ENCODE data around the gene BTBD17. TPM values are rescaled to one million over a fixed set of nuclear protein-coding genes. Genes with fewer than 3 reads are reported as not detected.

The BTBD17 gene
- total RNA-seq, 1 experiment from 2014 or later = not detected

- peaks cover 0 to 6% of the 10 kb centered on the region in 2 experiments; a peak in 1 of 4 replicates for H3K4me1 ChIP-seq (ENCODE audit: control insufficient read depth in 1 of 2, insufficient read depth in 2 of 2, low read length in 2 of 2)
- no peak overlapping the region for H2AFZ ChIP-seq (ENCODE audit: low read depth, low read length, poor library complexity, severe bottlenecking)
- no peak for DNase-seq (ENCODE audit: low read depth, low spot score)
- peak; percentile 80 for ATAC-seq
- no TSS peak for BruUV-seq (replicated peaks)
- intact Hi-C loops (cut with micrococcal nuclease) = no loop called here
- H3K27ac ChIP-seq (ENCODE audit: low read depth, low read length) = no peak overlapping the region
- H3K9me2 ChIP-seq (ENCODE audit: insufficient read depth) = no peaks in the 10 kb centered on the region
- H3K4me2 ChIP-seq (ENCODE audit: low read length) = no peak overlapping the region
- RAD21 ChIA-PET (ENCODE audit: low non-redundant PET in 1 of 2, low total read pairs in 2 of 2, uncharacterized antibody in 2 of 2, unreplicated experiment in 2 of 2) = no interaction called here
- H3K9me3 ChIP-seq (ENCODE audit: control insufficient read depth in 1 of 2, insufficient read depth in 1 of 2, low read depth in 1 of 2, low read length in 2 of 2) = no peaks in the 10 kb centered on the region
- no peak overlapping the region for H3K9ac ChIP-seq (ENCODE audit: low read length)
- no peak overlapping the region for H3K4me3 ChIP-seq (replicated peaks in 1 of 2; ENCODE audit: low read depth in 1 of 2, low read length in 2 of 2)
- H3K36me3 ChIP-seq (ENCODE audit: control insufficient read depth in 1 of 2, insufficient read depth in 2 of 2, low read length in 2 of 2) = no peaks in the 10 kb centered on the region
- H3K27me3 ChIP-seq (ENCODE audit: insufficient read depth, low read length) = no peaks in the 10 kb centered on the region
- CTCF ChIA-PET = interaction anchor here (0.8 kb wide), 1 partner anchor 25 kb away, joined by 3 read pairs; no protein-coding TSS in a partner anchor
- no peaks in the 10 kb centered on the region for H4K20me1 ChIP-seq (ENCODE audit: insufficient read depth)
- TF ChIP-seq SIN3A (IDR thresholded peaks at IDR 0.05; ENCODE audit: low read depth) (no peak), POLR2A (IDR thresholded peaks at IDR 0.05; ENCODE audit: borderline replicate concordance, extremely low read depth, insufficient read depth, insufficient read length) (no peak), EZH2 (IDR thresholded peaks at IDR 0.05) (no peak), MAX (IDR thresholded peaks at IDR 0.05) (no peak), EZH2phosphoT487 (IDR thresholded peaks at IDR 0.05; ENCODE audit: borderline replicate concordance) (no peak), CEBPB (IDR thresholded peaks at IDR 0.05; ENCODE audit: low read depth) (no peak), TCF7L2 (IDR thresholded peaks at IDR 0.05; ENCODE audit: borderline replicate concordance, extremely low read depth, insufficient read depth, insufficient read length) (no peak), REST (IDR thresholded peaks at IDR 0.05; ENCODE audit: low read depth) (no peak), ZNF274 (IDR thresholded peaks at IDR 0.05; ENCODE audit: low read depth, low read length) (no peak), RAD21 (IDR thresholded peaks at IDR 0.05; ENCODE audit: low read depth) (no peak), CTCF (IDR thresholded peaks at IDR 0.05 in 2 of 3, conservative IDR thresholded peaks at IDR 0.05 in 1 of 3; ENCODE audit: borderline replicate concordance in 1 of 3, insufficient read depth in 1 of 3, low read depth in 2 of 3, low read length in 2 of 3) (no peak), YY1 (IDR thresholded peaks at IDR 0.05; ENCODE audit: extremely low read depth, insufficient replicate concordance, low read depth, low read length) (no peak), JUND (IDR thresholded peaks at IDR 0.05) (no peak), ELF1 (IDR thresholded peaks at IDR 0.05; ENCODE audit: borderline replicate concordance, low read depth) (no peak), EGR1 (IDR thresholded peaks at IDR 0.05; ENCODE audit: low read depth) (no peak), ZBTB33 (IDR thresholded peaks at IDR 0.05; ENCODE audit: extremely low read depth, insufficient replicate concordance, low read length) (no peak), SRF (IDR thresholded peaks at IDR 0.05; ENCODE audit: low read depth) (no peak)
- no peaks in the 10 kb centered on the region for H3K79me2 ChIP-seq (ENCODE audit: insufficient read depth, low read length)
- POLR2A ChIA-PET = no interaction called here
These were observed 31.2 kb upstream of the BTBD17 start for GRCh38 chr17:74392848-74393247.

Measured in HCT116 (cell line).